ENCODE data around the gene BSDC1. TPM values are rescaled to one million over a fixed set of nuclear protein-coding genes. Genes with fewer than 3 reads are reported as not detected.

BSDC1 gene
- total and polyA plus RNA-seq, 10 of the 15 experiments (the other 5 are each of a cell fraction or from before 2014, with no cell fraction given): 3.0 to 39.7 (median 22.8) TPM

- TF ChIP-seq ZNF687 (IDR thresholded peaks at IDR 0.05): peak; percentile 75
- TF ChIP-seq KLF5 (IDR thresholded peaks at IDR 0.05; ENCODE audit: partially characterized antibody): no peak
- 0 out of 2 replicates have a peak, but pooled peaks have one; percentile 7 for TF ChIP-seq RUNX3 (IDR thresholded peaks at IDR 0.05; ENCODE audit: low read length)
- no peak for TF ChIP-seq RELB (IDR thresholded peaks at IDR 0.05; ENCODE audit: low read depth)
- no peak for TF ChIP-seq MTA3 (IDR thresholded peaks at IDR 0.05; ENCODE audit: borderline replicate concordance, low read length)
- TF ChIP-seq CBFB (IDR thresholded peaks at IDR 0.05; ENCODE audit: low read depth): no peak
- TF ChIP-seq CHD1 (IDR thresholded peaks at IDR 0.05; ENCODE audit: low read depth, low read length): no peak
- no peak for TF ChIP-seq SPI1 (IDR thresholded peaks at IDR 0.05; ENCODE audit: borderline replicate concordance, insufficient read depth, low read depth, low read length)
- no peak for TF ChIP-seq YY1 (IDR thresholded peaks at IDR 0.05; ENCODE audit: low read depth, low read length)
- TF ChIP-seq MYC (IDR thresholded peaks at IDR 0.05; ENCODE audit: insufficient read depth, insufficient read length, insufficient replicate concordance, low read length, severe bottlenecking): no peak
- no peak for TF ChIP-seq PAX8 (IDR thresholded peaks at IDR 0.05)
- TF ChIP-seq PML (IDR thresholded peaks at IDR 0.05; ENCODE audit: low read length): no peak
- no peak for TF ChIP-seq MEF2A (IDR thresholded peaks at IDR 0.05; ENCODE audit: insufficient read depth, low read depth, low read length)
- no peak for TF ChIP-seq TAF1 (IDR thresholded peaks at IDR 0.05; ENCODE audit: borderline replicate concordance, low read depth, low read length)
- TF ChIP-seq JUNB (IDR thresholded peaks at IDR 0.05): no peak
- TF ChIP-seq MLLT1 (IDR thresholded peaks at IDR 0.05): 0 out of 2 replicates have a peak, but pooled peaks have one; percentile 42
- TF ChIP-seq CHD4 (IDR thresholded peaks at IDR 0.05): no peak
- no peak for TF ChIP-seq WRNIP1 (IDR thresholded peaks at IDR 0.05; ENCODE audit: borderline replicate concordance, low read depth, low read length)
- TF ChIP-seq FOXM1 (IDR thresholded peaks at IDR 0.05; ENCODE audit: low read depth, low read length): no peak
- no peak for TF ChIP-seq PAX5 (IDR thresholded peaks at IDR 0.05; ENCODE audit: borderline replicate concordance, low read depth, low read length)
- TF ChIP-seq SMARCA5 (IDR thresholded peaks at IDR 0.05): no peak
- peak; percentile 28 to 66 (median 37); a peak in 5 of 6 replicates for TF ChIP-seq CTCF (IDR thresholded peaks at IDR 0.05 in 2 of 3, conservative IDR thresholded peaks at IDR 0.05 in 1 of 3; ENCODE audit: control insufficient read depth in 2 of 3, extremely low read depth in 1 of 3, insufficient read depth in 1 of 3, low read depth in 3 of 3, low read length in 3 of 3)
- TF ChIP-seq IRF4 (IDR thresholded peaks at IDR 0.05; ENCODE audit: low read depth, low read length): no peak
Measured at GRCh38 chr1:32350785-32351398, 43.3 kb downstream of the BSDC1 start (continued).

All from GM12878 (cell line).